Esophagus squamous epithelium (tissue), 4 donors: ENCODE data around the gene KHK.

Source experiments
- CTCF ChIP-seq, 6 experiments: fragments of 450-650 bp in 4 of 6; fragments of 200-600 bp in 2 of 6; sonication (generic) in 2 of 6; IDR thresholded peaks; one replicate each; pipeline ENCODE4 v1.5.1; 2016 to 2019; ENCODE audit warnings: antibody characterized with exemption in 6 of 6, mild to moderate bottlenecking in 4 of 6, moderate library complexity in 4 of 6
- POLR2A ChIP-seq, 4 donors: fragments of 450-650 bp; IDR thresholded peaks; one replicate each; pipeline ENCODE4 v1.6.1; 2017; ENCODE audit warnings: antibody characterized with exemption in 4 of 4, mild to moderate bottlenecking in 4 of 4, moderate library complexity in 3 of 4

DNA sequence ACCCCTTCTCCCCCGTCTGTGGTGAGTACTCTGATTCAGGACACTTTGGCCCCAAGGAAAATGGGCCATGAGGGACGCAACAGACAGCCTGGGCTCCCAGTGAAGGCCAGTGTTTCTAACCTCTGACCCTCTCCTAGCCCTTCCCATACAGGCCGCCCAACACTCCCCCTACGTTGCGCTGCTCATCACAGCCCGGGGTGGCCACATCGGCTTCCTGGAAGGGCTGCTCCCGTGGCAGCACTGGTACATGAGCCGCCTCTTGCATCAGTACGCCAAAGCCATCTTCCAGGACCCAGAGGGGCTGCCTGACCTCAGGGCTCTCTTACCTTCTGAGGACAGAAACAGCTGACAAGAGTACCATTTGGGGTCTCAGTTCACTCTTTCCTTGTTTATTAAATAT lies 43.8 kb downstream of the KHK start:
- TF ChIP-seq CTCF (IDR thresholded peaks at IDR 0.05) = no peak
- TF ChIP-seq POLR2A (IDR thresholded peaks at IDR 0.05) = no peak
